Activated CD4-positive, alpha-beta T cell treated with anti-CD3 and anti-CD28 coated beads, Interleukin-2, amount 10 ng/mL, durations not matched to agents 24 days and 14 days (primary cell): ENCODE results near the gene LRRC37A. TPM values are rescaled to one million over a fixed set of nuclear protein-coding genes. Genes with fewer than 3 reads are reported as not detected.
"Not testable (repeated sequence)": the region's sequence is repeated elsewhere in the genome, so short reads cannot be mapped to it uniquely, and the experiment has no call there.

Experiments
- DNase-seq: peaks from one replicate; pipeline ENCODE4 v3.0.0; 2022
- H3K27ac Mint-ChIP-seq: one replicate; pipeline ENCODE4 v1.8.0; 2022; ENCODE audit warnings: mild to moderate bottlenecking, mixed read lengths
- H3K27me3 Mint-ChIP-seq: one replicate; pipeline ENCODE4 v1.8.0; 2022; ENCODE audit warnings: mixed read lengths
- H3K36me3 Mint-ChIP-seq: one replicate; pipeline ENCODE4 v1.8.0; 2022; ENCODE audit warnings: low read depth, mild to moderate bottlenecking, mixed read lengths
- H3K4me1 Mint-ChIP-seq: one replicate; pipeline ENCODE4 v1.8.0; 2021; ENCODE audit warnings: mixed read lengths
- H3K4me3 Mint-ChIP-seq: one replicate; pipeline ENCODE4 v1.8.0; 2022; ENCODE audit warnings: mild to moderate bottlenecking, moderate library complexity, mixed read lengths
- H3K9me3 Mint-ChIP-seq: one replicate; pipeline ENCODE4 v1.8.0; 2021; ENCODE audit warnings: mixed read lengths
- intact Hi-C: fragments of 100-400 bp; cut with micrococcal nuclease; formaldehyde crosslinking; loops from one replicate; pipeline ENCODE4 v1.15.1; 2023
- total RNA-seq: library from RNA; stranded (reverse); gene quantifications from 2 replicates; pipeline ENCODE4 v1.2.3, GENCODE V29; 2022

LRRC37A gene
- total RNA-seq, 1 donor from 2014 or later, result 2.7 TPM

DNA sequence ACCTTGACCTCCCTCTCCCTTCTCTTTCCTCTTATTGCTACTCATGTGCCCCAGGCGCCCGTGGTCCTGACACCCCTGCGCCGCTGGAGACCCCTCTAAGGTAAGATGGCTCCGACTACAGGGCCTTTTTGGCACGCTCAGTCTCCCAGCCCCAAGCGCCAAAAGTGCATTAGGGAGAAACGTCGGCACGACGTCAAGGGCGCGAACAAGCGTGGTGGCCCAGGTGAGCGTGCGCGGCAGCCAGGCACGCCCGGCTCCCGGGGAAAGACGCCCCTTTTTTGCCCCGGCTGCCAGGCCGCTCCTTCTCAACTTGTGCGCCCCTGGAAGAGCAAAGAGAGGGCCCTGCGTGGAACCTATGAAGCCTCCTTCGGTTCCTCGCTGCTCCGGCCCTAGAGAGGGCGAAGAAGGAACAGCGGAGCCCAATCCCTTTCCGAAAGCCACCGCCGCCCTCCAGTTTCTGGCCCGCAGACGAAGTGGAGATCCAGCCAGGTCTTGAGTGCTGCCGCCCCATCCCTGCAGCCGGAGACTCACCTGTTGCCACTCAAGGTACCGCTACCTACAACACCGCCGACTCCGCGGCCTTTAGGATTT, 66.3 kb downstream of the LRRC37A start:
- DNase-seq, H3K36me3 Mint-ChIP-seq, H3K9me3 Mint-ChIP-seq, H3K4me1 Mint-ChIP-seq, H3K27me3 Mint-ChIP-seq, H3K27ac Mint-ChIP-seq, H3K4me3 Mint-ChIP-seq, intact Hi-C loops: not testable (repeated sequence)

DNA sequence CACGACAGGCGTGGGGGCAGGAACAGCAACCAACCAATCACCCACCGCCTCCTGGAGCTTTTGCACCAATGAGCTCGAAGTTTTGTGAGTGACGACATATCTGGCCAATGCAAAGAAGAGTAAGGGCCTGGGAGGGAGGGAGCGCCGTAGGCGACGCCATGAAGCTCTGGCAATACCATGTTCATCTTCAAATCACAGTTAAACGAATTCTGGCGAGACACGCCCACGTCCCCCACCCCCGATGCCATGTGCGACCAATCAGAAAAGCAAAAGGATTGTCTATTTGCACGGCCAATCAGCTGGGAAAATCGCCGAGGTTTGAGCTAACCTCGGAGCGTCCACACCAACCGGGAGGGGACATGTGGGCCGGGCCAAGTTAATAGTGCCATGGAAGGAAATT, 66.8 kb downstream of the LRRC37A start, which contains the start of gene ARL17B:
Gene ARL17B, minus strand, starts transcription at position 12 of the 400 bp plus-strand sequence. CDS start 3,369 bp downstream, outside the sequence.
- H3K27ac Mint-ChIP-seq, H3K4me1 Mint-ChIP-seq, H3K27me3 Mint-ChIP-seq, H3K4me3 Mint-ChIP-seq, intact Hi-C loops, H3K9me3 Mint-ChIP-seq, H3K36me3 Mint-ChIP-seq: not testable (repeated sequence)
- peak; percentile 95 for DNase-seq

DNA sequence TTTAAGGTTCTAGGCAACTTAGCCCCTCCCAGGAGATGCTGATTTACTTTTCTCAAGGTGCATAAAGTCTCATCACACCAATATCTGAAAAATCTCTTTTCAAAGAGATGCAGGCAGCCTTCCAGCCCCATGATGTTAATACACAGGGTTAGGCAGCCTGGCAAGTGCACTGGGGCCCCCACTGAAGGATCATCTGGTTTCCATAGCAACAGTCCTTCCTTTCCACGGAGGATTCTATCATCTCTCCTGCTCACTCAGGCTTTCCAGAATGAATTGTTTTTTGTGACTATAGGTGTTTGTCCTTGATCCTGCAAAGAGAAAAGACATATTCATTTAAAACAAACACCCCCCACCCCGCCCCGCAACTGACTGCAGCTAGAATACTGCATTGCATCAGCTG, 72.6 kb downstream of the LRRC37A start:
- H3K4me3 Mint-ChIP-seq, DNase-seq, intact Hi-C loops, H3K9me3 Mint-ChIP-seq, H3K27me3 Mint-ChIP-seq, H3K36me3 Mint-ChIP-seq, H3K27ac Mint-ChIP-seq, H3K4me1 Mint-ChIP-seq: not testable (repeated sequence)

GRCh38 chr17:46372236-46373229, 77.6 kb downstream of the LRRC37A start:
- H3K27me3 Mint-ChIP-seq, intact Hi-C loops, H3K36me3 Mint-ChIP-seq, H3K4me1 Mint-ChIP-seq, H3K27ac Mint-ChIP-seq, DNase-seq, H3K4me3 Mint-ChIP-seq, H3K9me3 Mint-ChIP-seq: not testable (repeated sequence)

DNA sequence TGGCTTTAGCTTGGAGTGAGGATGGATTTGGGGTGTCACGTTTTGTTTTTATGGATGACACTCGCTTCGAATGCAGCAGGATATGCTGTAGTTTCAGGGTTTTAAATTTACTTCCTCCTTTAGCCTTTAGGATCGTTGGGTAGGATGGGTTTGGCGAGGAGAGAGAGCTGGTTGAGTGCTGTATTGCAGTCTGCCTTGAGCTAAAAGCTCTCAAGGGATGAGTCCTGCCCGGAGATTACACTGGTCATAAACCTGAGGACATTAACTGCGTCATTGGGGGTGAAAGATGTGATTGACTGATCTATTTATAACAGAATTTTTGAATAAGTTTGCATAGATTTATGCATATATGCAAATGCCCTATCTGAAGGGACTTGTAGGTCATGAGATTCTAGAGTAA, 78.5 kb downstream of the LRRC37A start:
- H3K27ac Mint-ChIP-seq, DNase-seq, intact Hi-C loops, H3K4me3 Mint-ChIP-seq, H3K4me1 Mint-ChIP-seq, H3K27me3 Mint-ChIP-seq, H3K36me3 Mint-ChIP-seq, H3K9me3 Mint-ChIP-seq: not testable (repeated sequence)

DNA sequence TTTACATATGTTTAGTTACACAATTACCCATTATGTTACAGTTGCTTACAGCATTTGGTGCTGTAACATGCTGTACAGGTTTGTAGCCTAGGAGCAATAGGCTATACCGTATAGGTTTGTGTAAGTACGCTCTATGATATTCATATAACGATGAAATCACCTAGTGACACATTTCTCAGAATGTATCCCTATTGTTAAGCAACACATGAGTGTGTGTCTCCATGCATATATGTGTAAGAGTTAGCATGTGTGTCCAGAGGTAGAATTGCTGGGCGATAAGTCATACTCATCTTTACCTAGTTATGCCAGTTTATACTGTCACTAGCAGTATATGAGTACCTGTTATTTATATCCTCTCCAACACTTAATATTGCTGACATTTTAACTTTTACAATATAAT, 88.2 kb downstream of the LRRC37A start:
- H3K36me3 Mint-ChIP-seq, H3K27me3 Mint-ChIP-seq, H3K9me3 Mint-ChIP-seq, H3K27ac Mint-ChIP-seq, H3K4me1 Mint-ChIP-seq, DNase-seq, H3K4me3 Mint-ChIP-seq, intact Hi-C loops: not testable (repeated sequence)

DNA sequence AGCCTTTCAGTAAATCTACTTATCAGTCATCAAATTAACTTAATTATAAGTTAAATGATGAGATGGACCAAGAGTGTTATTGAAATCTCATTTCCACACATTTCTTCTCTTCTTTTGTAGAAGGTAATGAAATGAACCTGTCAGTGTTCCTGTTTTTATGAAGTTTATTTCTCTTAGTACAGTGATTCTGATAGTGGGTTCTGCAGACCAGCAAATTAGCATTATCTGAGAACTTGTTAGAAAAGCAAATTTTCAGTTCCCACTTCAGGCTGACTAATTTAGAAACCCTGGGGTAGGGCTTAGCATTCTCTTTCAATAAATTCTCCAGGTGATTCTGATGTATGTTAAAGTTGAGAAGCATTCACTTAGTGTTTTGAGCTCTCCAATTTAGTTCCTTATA, 90.6 kb downstream of the LRRC37A start:
- H3K27me3 Mint-ChIP-seq, H3K36me3 Mint-ChIP-seq, H3K9me3 Mint-ChIP-seq, H3K4me3 Mint-ChIP-seq, DNase-seq, H3K4me1 Mint-ChIP-seq, intact Hi-C loops, H3K27ac Mint-ChIP-seq: not testable (repeated sequence)

Other genes starting within 250 kb of the LRRC37A start
- 79.7 and 82.8 TPM in 2 replicates for gene KANSL1, start 101.7 kb upstream of the LRRC37A start, total RNA-seq
- gene ARL17B, start 66.6 kb downstream of the LRRC37A start, total RNA-seq, result 16.7 and 18.0 TPM in 2 replicates
- 6.0 and 6.2 TPM in 2 replicates for gene LRRC37A2, start 217.3 kb downstream of the LRRC37A start, total RNA-seq